Dendritic cell treated with granulocyte-macrophage colony-stimulating factor and Interleukin-4, amounts not matched to agents 40 ng/mL and 50 ng/mL, for 4 days (primary cell): ENCODE measurements around the gene TSR1.

Source experiments
- H3K27ac Mint-ChIP-seq: one replicate; pipeline ENCODE4 v1.8.0; 2022; ENCODE audit warnings: mild to moderate bottlenecking, mixed read lengths
- H3K27me3 Mint-ChIP-seq: one replicate; pipeline ENCODE4 v1.8.0; 2022; ENCODE audit warnings: mild to moderate bottlenecking, mixed read lengths
- H3K36me3 Mint-ChIP-seq: one replicate; pipeline ENCODE4 v1.8.0; 2022; ENCODE audit warnings: low read depth, mixed read lengths
- H3K4me1 Mint-ChIP-seq: one replicate; pipeline ENCODE4 v1.8.0; 2022; ENCODE audit warnings: low read depth, mixed read lengths
- H3K4me3 Mint-ChIP-seq: one replicate; pipeline ENCODE4 v1.8.0; 2022; ENCODE audit warnings: mild to moderate bottlenecking, moderate library complexity, mixed read lengths
- H3K9me3 Mint-ChIP-seq: one replicate; pipeline ENCODE4 v1.8.0; 2022; ENCODE audit warnings: mixed read lengths
- intact Hi-C: fragments of 100-400 bp; cut with micrococcal nuclease; formaldehyde crosslinking; loops from one replicate; pipeline ENCODE4 v1.15.0; 2022

TSR1 gene

DNA sequence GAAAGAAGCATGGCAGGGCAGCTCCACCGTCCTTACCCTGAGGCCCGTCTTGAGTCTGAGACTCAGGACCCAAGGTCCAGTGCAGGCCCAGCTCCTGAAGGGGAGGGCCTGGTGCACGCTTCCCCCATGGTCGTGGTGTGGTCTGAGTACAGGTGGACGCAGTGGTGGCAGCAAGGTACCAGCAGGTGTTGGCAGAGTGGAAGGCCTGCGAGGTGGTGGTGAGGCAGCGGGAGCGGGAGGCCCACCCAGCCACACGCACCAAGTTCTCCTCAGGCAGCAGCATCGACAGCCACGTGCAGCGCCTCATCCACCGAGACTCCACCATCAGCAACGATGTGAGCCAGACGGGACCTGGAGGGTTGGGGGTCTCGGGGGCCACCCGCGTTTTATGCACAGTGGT is 36.9 kb upstream of the TSR1 start:
- no peak overlapping the region for H3K4me3 Mint-ChIP-seq

DNA sequence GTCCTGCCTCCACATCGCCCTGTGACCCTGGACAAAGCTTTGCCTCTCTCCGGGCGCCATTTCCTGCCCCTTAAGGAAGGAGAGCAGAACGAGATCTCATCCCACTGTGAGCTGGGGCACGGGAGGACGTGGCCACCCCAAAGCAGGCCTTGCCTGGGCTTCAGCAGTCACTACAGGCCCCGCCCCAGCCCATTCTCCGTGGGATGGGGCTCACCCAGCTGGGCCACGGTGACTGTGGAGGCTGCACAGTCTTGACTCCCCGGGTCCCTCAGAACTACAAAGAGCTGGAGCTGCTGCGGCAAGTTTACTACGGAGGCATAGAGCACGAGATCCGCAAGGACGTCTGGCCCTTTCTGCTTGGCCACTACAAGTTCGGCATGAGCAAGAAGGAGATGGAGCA is 36.4 kb upstream of the TSR1 start:
- H3K36me3 Mint-ChIP-seq = peaks cover 97% of the 10 kb centered on the region
- peaks cover 5% of the 10 kb centered on the region for H3K4me1 Mint-ChIP-seq
- no peaks in the 10 kb centered on the region for H3K27me3 Mint-ChIP-seq
- no peak overlapping the region for H3K4me3 Mint-ChIP-seq
- H3K9me3 Mint-ChIP-seq = no peaks in the 10 kb centered on the region
- H3K27ac Mint-ChIP-seq = no peak overlapping the region
- intact Hi-C loops = no loop called here

More for the DNA sequence above, 36.9 kb upstream of the TSR1 start:
- no peak overlapping the region for H3K27ac Mint-ChIP-seq
- H3K4me1 Mint-ChIP-seq = peaks cover 8% of the 10 kb centered on the region
- intact Hi-C loops = no loop called here
- no peaks in the 10 kb centered on the region for H3K27me3 Mint-ChIP-seq
- no peaks in the 10 kb centered on the region for H3K9me3 Mint-ChIP-seq
- H3K36me3 Mint-ChIP-seq = peaks cover 97% of the 10 kb centered on the region

DNA sequence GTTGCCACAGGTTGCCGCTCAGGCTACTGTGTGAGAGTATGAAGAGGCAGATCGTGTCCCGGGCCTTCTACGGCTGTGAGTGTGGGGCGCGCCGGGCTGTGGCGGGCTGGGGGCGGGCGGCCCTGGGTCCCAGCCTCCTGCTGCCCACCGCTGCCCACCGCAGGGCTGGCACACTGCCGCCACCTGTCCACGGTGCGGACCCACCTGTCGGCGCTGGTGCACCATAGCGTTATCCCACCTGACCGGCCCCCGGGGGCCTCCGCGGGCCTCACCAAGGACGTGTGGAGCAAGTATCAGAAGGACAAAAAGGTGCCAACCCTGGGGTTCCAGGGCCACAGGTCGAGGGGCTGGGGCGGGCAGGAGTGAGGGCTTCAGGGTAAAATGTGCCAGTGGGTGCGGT is 35.9 kb upstream of the TSR1 start:
- no peak overlapping the region for H3K4me3 Mint-ChIP-seq
- no peak overlapping the region for H3K27ac Mint-ChIP-seq
- no peaks in the 10 kb centered on the region for H3K27me3 Mint-ChIP-seq
- intact Hi-C loops = no loop called here
- H3K36me3 Mint-ChIP-seq = peaks cover 97% of the 10 kb centered on the region
- no peaks in the 10 kb centered on the region for H3K9me3 Mint-ChIP-seq
- H3K4me1 Mint-ChIP-seq = no peaks in the 10 kb centered on the region

DNA sequence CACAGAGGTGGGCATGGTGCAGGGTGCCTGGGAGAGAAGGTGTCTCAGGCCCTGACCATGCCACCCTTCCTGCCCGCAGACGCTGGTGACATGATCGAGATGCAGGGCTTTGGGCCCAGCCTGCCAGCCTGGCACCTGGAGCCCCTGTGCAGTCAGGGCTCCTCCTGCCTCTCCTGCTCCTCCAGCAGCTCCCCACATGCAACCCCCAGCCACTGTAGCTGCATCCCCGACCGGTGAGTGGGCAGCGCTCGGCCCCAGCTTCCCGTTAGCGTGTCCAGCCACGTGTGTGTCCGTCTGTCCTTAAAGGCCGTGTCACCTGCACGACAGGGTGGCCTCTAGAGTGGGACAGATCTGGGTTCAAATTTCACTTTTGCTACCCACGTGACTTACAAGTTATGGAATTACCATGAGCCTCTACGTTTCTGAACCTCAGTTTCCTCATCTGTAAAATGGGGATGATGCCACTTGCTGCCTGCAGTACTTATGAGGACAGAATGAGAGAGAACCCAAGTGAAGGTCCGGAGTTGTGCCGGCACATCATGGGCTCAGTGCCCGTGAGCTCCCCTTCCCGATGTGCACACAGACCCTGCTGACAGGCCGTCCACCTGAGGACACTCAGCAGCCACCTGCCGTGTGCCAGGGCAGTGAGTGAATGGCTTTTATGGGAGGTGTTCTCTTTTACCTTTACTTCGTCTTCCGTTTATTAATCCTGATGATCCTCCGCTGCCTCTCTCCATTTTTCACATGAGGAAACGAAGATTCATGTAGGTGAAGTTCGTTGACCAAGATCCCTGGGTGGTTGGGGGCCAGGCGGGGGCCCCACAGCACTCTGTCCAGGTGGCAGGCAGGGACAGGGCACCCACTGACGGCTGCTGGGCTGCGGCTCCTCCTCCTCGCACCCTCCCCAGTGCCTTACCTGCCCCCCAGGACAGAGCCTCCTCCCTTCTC is 35.2 kb upstream of the TSR1 start:
- peaks cover 97% of the 10 kb centered on the region for H3K36me3 Mint-ChIP-seq
- intact Hi-C loops = no loop called here
- no peaks in the 10 kb centered on the region for H3K9me3 Mint-ChIP-seq
- no peak overlapping the region for H3K27ac Mint-ChIP-seq
- no peaks in the 10 kb centered on the region for H3K27me3 Mint-ChIP-seq
- no peak overlapping the region for H3K4me3 Mint-ChIP-seq
- no peaks in the 10 kb centered on the region for H3K4me1 Mint-ChIP-seq

DNA sequence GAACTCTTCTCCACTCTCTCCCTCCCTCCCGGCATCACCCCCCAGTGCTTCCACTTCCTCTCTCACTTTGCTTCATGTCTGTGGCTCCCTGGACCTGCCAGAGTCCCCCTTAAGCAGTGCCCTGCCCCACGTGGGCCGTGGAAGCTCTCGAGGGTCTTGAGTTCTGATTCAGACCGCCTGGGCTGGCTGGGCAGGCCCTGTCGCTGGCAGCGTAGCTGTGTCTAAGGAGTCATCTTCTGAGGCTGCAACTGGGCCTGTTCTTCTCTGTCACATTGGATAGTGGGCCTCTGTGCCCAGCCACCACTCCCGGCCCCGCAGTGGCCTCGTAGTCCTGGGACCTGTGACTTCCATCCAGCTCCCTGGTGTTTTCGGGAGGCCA is 33.9 kb upstream of the TSR1 start:
- no peaks in the 10 kb centered on the region for H3K9me3 Mint-ChIP-seq
- intact Hi-C loops = no loop called here
- no peaks in the 10 kb centered on the region for H3K27me3 Mint-ChIP-seq
- H3K4me3 Mint-ChIP-seq = no peak overlapping the region
- peaks cover 97% of the 10 kb centered on the region for H3K36me3 Mint-ChIP-seq
- H3K4me1 Mint-ChIP-seq = no peaks in the 10 kb centered on the region
- H3K27ac Mint-ChIP-seq = no peak overlapping the region

DNA sequence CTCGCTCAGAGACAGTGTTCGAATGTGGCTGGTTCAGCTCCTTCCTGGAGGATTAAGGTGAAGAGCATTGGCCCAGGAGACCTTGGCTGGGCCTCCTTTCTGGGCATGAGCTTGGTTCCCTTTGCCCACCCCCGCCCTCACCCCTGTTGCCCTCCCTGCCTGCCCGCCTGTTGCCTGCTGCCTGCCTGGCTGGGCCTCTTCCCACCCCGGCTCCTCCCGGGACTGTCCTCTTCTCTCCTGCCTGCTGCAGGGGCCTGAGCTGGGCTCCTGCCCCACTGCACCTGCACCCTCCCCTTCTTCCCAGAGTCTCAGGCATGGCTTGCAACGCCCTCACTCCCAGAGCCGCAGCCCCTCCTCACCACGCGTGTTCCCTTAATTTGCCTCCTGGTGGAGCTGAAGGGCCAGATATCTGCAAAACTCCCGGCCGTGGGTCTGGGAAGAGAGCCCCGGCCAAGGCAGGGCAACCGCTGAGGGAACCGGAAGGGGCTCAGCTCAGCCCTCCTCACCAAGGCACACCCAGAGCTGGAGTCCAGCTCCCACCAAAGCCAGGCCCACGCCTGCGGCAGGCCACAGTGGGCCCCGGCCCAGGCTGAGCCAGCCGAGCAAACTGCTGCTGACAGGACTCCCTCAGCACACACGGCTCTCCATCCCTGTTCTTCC is 33.4 kb upstream of the TSR1 start:
- peaks cover 97% of the 10 kb centered on the region for H3K36me3 Mint-ChIP-seq
- no peak overlapping the region for H3K27ac Mint-ChIP-seq
- H3K4me1 Mint-ChIP-seq = no peaks in the 10 kb centered on the region
- H3K27me3 Mint-ChIP-seq = no peaks in the 10 kb centered on the region
- intact Hi-C loops = no loop called here
- no peak overlapping the region for H3K4me3 Mint-ChIP-seq
- no peaks in the 10 kb centered on the region for H3K9me3 Mint-ChIP-seq

DNA sequence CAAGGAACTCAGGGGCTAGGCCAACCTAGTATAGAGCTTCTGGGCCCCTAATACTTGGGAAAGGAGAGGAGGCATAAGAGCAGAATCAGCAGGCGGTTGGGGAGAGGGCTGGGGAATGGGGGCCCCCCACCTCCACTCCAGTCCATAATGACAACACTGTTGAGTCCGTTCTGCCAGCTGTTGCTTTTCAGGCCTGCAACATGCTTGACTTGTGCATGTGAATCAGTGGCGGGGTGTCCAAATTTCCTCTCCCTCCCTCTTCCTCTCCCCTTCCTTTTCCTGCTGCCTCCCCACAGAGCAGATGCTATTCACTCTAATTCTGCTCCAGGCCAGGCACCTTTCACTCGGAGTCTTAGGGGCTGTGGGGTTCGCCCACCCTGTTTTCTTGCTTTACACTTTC is 32.8 kb upstream of the TSR1 start:
- intact Hi-C loops = no loop called here
- Mint-ChIP-seq H3K4me1 (no peaks in the 10 kb centered on the region), H3K36me3 (peaks cover 97% of the 10 kb centered on the region), H3K9me3 (no peaks in the 10 kb centered on the region), H3K4me3 (no peak overlapping the region), H3K27ac (no peak overlapping the region), H3K27me3 (no peaks in the 10 kb centered on the region)

DNA sequence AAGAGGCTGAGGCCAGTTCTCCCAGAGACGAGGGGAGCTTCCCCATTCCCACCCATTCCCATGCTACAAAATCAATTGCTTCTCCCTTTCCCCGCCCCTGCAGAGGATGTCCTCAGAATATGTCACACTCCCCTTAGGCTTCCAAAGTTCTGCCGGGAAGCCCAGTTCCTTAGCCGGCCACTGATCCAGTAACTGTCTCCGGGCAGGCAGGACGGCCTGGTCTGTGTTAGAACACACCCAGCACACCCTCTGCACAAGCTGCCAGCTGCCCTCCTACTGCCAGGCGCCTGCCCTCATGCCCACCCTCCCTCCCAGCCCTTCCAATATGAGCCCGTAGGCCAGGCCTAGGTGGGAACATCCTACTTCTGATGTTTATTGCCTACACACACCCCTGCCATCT is 32.1 kb upstream of the TSR1 start:
- no peaks in the 10 kb centered on the region for H3K27me3 Mint-ChIP-seq
- intact Hi-C loops = no loop called here
- H3K4me1 Mint-ChIP-seq = no peaks in the 10 kb centered on the region
- H3K4me3 Mint-ChIP-seq = no peak overlapping the region
- H3K36me3 Mint-ChIP-seq = peaks cover 97% of the 10 kb centered on the region
- no peak overlapping the region for H3K27ac Mint-ChIP-seq
- no peaks in the 10 kb centered on the region for H3K9me3 Mint-ChIP-seq

DNA sequence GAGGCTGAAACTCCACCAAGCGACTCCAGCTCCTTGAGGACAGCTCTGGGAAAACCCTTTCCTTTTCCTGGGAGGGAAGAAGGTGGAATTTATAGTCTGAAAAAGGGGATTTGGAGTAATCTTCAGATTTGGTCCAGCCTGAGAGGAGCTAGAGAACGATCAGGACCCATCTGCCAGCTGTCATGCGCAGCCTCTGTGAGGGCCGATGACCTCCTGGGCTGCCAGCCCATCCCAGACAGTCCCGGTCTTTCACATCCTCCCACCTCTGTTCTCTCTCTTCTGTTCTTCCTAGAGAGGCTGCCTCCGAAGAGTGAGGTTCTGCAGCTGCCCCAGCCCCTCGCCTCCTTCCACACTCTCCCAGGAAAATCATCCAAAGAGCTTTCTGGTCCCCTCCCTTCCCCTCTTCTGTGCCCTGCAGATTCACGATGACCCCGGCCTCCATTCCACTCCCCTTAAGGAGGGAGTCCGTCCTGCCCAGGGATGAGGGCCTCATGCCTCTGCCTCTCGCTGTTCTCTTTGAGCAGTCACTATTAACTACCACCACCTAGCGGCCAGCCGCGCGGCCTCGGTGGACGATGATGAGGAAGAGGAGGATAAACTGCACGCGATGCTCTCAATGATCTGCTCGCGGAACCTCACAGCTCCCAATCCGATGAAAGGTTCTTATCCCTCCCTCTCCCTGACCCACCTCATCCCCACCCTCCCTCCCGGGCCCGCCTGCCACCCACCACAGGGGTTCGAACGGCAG is 30.7 kb upstream of the TSR1 start:
- H3K9me3 Mint-ChIP-seq = no peaks in the 10 kb centered on the region
- H3K4me1 Mint-ChIP-seq = no peaks in the 10 kb centered on the region
- H3K27me3 Mint-ChIP-seq = no peaks in the 10 kb centered on the region
- no peak overlapping the region for H3K27ac Mint-ChIP-seq
- peaks cover 97% of the 10 kb centered on the region for H3K36me3 Mint-ChIP-seq
- intact Hi-C loops = no loop called here
- H3K4me3 Mint-ChIP-seq = no peak overlapping the region

DNA sequence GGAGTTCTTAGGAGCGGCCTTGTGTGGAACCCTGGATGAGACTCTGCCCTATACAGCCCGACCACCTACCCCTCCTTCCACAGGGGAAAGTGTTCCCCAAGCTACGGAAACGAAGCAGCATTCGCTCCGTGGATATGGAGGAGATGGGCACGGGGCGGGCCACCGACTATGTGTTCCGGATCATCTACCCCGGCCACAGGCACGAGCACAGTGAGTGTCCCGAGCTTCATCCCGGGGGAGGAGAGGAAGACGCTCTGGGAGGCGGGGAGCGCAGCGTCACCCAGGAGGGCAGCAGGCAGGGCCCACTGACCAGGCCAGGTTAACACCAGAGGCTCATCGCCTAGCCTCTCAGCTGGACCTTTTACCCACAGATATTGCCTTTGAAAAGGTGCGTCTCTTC is 28.9 kb upstream of the TSR1 start:
- Mint-ChIP-seq H3K4me1 (no peaks in the 10 kb centered on the region), H3K36me3 (peaks cover 98% of the 10 kb centered on the region), H3K4me3 (no peak overlapping the region), H3K9me3 (no peaks in the 10 kb centered on the region), H3K27me3 (no peaks in the 10 kb centered on the region), H3K27ac (no peak overlapping the region)
- intact Hi-C loops = no loop called here

DNA sequence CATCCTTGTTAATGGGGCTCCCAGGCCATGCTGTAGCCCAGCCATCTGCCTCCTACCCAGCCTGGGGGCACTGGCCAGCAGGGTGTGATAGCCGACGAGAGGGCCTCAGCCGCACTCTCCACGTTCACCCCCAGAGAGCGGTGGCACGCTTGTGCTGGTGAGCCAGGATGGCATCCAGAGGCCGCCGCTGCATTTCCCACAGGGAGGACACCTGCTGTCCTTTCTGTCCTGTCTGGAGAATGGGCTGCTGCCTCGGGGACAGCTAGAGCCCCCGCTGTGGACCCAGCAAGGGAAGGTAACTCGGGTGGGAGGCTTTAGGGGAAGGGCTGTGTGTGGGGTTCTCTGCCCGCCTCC is 28.5 kb upstream of the TSR1 start:
- intact Hi-C loops = no loop called here
- H3K4me3 Mint-ChIP-seq = no peak overlapping the region
- no peaks in the 10 kb centered on the region for H3K27me3 Mint-ChIP-seq
- no peaks in the 10 kb centered on the region for H3K9me3 Mint-ChIP-seq
- no peaks in the 10 kb centered on the region for H3K4me1 Mint-ChIP-seq
- H3K27ac Mint-ChIP-seq = no peak overlapping the region
- peaks cover 98% of the 10 kb centered on the region for H3K36me3 Mint-ChIP-seq

DNA sequence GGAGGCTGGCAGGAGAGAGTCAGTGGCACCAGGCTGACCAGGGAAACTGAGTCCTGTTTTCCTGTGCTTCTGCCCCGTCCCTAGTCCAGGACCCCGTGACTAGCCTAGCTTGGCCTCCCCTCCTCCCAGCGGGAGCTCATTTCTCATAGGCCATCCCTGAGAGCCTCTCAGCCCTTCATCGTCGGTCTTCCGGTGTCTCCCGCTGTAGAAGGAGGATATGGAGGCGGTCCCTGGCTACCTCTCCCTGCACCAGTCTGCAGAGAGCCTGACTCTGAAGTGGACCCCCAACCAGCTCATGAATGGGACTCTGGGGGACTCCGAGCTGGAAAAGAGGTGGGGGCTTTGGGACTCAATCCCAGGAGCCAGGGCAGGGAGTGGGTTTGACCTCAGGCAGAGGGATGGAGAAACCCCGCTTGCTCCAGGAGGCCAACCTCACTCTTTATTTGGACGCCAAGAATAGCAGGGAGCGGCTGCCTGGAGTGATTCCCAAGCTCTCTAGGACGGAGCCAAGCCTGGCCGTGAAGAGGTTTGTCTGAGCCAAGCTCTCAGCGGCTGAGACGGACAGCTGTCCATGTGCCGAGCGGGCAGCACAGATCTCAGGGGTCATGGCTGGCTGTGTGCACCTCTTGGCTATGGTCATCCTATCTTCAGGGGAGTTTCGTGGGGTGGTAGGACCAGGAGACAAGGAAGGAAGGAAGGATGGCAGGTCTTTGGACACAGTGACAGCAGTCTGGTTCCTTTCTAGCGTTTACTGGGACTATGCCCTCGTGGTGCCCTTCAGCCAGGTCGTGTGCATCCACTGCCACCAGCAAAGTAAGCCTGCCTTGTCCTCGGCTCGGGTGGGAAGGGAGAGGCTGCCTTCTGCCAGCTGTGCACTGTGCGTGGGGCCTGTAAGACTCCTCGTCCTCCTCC is 27.9 kb upstream of the TSR1 start:
- intact Hi-C loops = no loop called here
- Mint-ChIP-seq H3K4me3 (no peak overlapping the region), H3K4me1 (no peaks in the 10 kb centered on the region), H3K27me3 (no peaks in the 10 kb centered on the region), H3K27ac (no peak overlapping the region), H3K36me3 (peaks cover 98% of the 10 kb centered on the region), H3K9me3 (no peaks in the 10 kb centered on the region)

DNA sequence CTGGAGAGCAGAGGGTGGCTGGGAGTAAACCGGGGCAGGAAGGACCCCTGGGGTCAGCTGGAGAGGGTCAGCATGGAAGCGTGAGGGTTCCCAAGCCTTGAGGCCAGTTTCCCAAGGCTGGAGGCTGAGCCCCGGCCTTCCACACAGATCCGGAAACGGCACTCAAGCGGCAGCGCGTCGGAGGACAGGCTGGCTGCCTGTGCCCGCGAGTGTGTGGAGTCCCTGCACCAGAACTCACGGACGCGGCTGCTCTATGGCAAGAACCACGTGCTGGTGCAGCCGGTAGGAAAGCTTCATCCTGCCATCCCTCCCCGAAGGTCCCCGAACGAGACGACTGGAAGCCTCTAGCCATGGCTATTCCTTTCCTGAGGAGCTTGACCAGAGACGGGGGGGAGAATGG is 27.1 kb upstream of the TSR1 start:
- intact Hi-C loops = no loop called here
- H3K36me3 Mint-ChIP-seq = peaks cover 96% of the 10 kb centered on the region
- no peaks in the 10 kb centered on the region for H3K4me1 Mint-ChIP-seq
- H3K9me3 Mint-ChIP-seq = no peaks in the 10 kb centered on the region
- H3K27me3 Mint-ChIP-seq = no peaks in the 10 kb centered on the region
- no peak overlapping the region for H3K4me3 Mint-ChIP-seq
- H3K27ac Mint-ChIP-seq = no peak overlapping the region
